Activated naive CD4-positive, alpha-beta T cell treated with anti-CD3 and anti-CD28 coated beads, Interleukin-2, amount 50 U/mL, for 72 hours (primary cell): ENCODE measurements around the gene SAT2. TPM values are rescaled to one million over a fixed set of nuclear protein-coding genes. Genes with fewer than 3 reads are reported as not detected.

Experiments used
- total RNA-seq, 2 donors: library from RNA; stranded (reverse); gene quantifications; one replicate each; pipeline ENCODE4 v1.2.3, GENCODE V29; 2022

SAT2 gene
- total RNA-seq, 2 donors from 2014 or later: 24.4 to 49.6 TPM

Other genes with a start within 250 kb of the SAT2 start
- gene TNK1, start 246.7 kb downstream of the SAT2 start, total RNA-seq: 1 to 10 TPM; 2.7 to 5.3 TPM
- gene PLSCR3, start 233.3 kb downstream of the SAT2 start, total RNA-seq: 10 to 100 TPM; 58.2 to 77.5 TPM
- gene TMEM256, start 223.7 kb downstream of the SAT2 start, total RNA-seq: 100 to 1,000 TPM in 1 of 2 donors, 10 to 100 TPM in 1; 78.9 to 114 TPM
- 10 to 100 TPM; 14.5 to 15.8 TPM for gene NLGN2, start 220.0 kb downstream of the SAT2 start, total RNA-seq
- gene SPEM1, start 207.5 kb downstream of the SAT2 start, total RNA-seq: not detected
- under 1 TPM in 1 of 2 donors, not detected in 1; 0.14 TPM for gene SPEM2, start 202.2 kb downstream of the SAT2 start, total RNA-seq
- not detected for gene SPEM3, start 199.0 kb downstream of the SAT2 start, total RNA-seq
- 10 to 100 TPM in 1 of 2 donors, 1 to 10 TPM in 1; 9.2 to 13.2 TPM for gene TMEM102, start 192.4 kb downstream of the SAT2 start, total RNA-seq
- 10 to 100 TPM in 1 of 2 donors, 1 to 10 TPM in 1; 2.6 to 35.5 TPM for gene FGF11, start 188.3 kb downstream of the SAT2 start, total RNA-seq
- gene CHRNB1, start 182.8 kb downstream of the SAT2 start, total RNA-seq: 10 to 100 TPM; 12.1 to 17.6 TPM
- gene ZBTB4, start 148.2 kb downstream of the SAT2 start, total RNA-seq: 10 to 100 TPM; 21.8 to 26.5 TPM
- not detected for gene SLC35G6, start 146.4 kb downstream of the SAT2 start, total RNA-seq
- 100 to 1,000 TPM; 280 to 333 TPM for gene POLR2A, start 143.5 kb downstream of the SAT2 start, total RNA-seq
- 10 to 100 TPM; 16.4 to 18.9 TPM for gene TNFSF12, start 78.8 kb downstream of the SAT2 start, total RNA-seq
- 1 to 10 TPM; 4.6 to 6.0 TPM for gene TNFSF13, start 69.1 kb downstream of the SAT2 start, total RNA-seq
- gene SENP3, start 65.9 kb downstream of the SAT2 start, total RNA-seq: 10 to 100 TPM; 42.9 to 46.3 TPM
- 10 to 100 TPM in 1 of 2 donors, 1 to 10 TPM in 1; 7.6 to 12.7 TPM for gene CD68, start 48.2 kb downstream of the SAT2 start, total RNA-seq
- gene MPDU1, start 44.0 kb downstream of the SAT2 start, total RNA-seq: 10 to 100 TPM; 52.1 to 60.6 TPM
- gene SOX15, start 37.7 kb downstream of the SAT2 start, total RNA-seq: under 1 TPM; 0.23 to 0.93 TPM
- 10 to 100 TPM; 34.7 to 66.2 TPM for gene FXR2, start 12.9 kb downstream of the SAT2 start, total RNA-seq
- under 1 TPM in 1 of 2 donors, not detected in 1; 0.50 TPM for gene SHBG, start 2.3 kb upstream of the SAT2 start, total RNA-seq
- under 1 TPM in 1 of 2 donors, not detected in 1; 0.25 TPM for gene ATP1B2, start 23.1 kb upstream of the SAT2 start, total RNA-seq
- gene TP53, start 59.7 kb upstream of the SAT2 start, total RNA-seq: 100 to 1,000 TPM in 1 of 2 donors, 10 to 100 TPM in 1; 78.4 to 147 TPM
- gene WRAP53, start 60.7 kb upstream of the SAT2 start, total RNA-seq: 10 to 100 TPM; 16.4 to 23.5 TPM
- not detected for gene EFNB3, start 77.4 kb upstream of the SAT2 start, total RNA-seq
- under 1 TPM; 0.05 to 0.19 TPM for gene DNAH2, start 89.9 kb upstream of the SAT2 start, total RNA-seq
- gene KDM6B, start 206.4 kb upstream of the SAT2 start, total RNA-seq: 10 to 100 TPM; 34.9 to 41.2 TPM
- 1 to 10 TPM; 1.3 to 1.8 TPM for gene TMEM88, start 227.2 kb upstream of the SAT2 start, total RNA-seq
- gene NAA38, start 229.7 kb upstream of the SAT2 start, total RNA-seq: 100 to 1,000 TPM in 1 of 2 donors, 10 to 100 TPM in 1; 91.4 to 103 TPM
- gene CYB5D1, start 230.2 kb upstream of the SAT2 start, total RNA-seq: 10 to 100 TPM in 1 of 2 donors, 1 to 10 TPM in 1; 8.0 to 20.2 TPM